Transverse colon (tissue), 4 donors: Measurements from ENCODE around the gene AFF1. TPM values are rescaled to one million over a fixed set of nuclear protein-coding genes. Genes with fewer than 3 reads are reported as not detected.
A peak's percentile ranks its signal among the peaks of the same experiment; 100 is the strongest.

ENCODE experiments used
- DNase-seq: peaks from one replicate; pipeline ENCODE4 v3.0.0-alpha.2; 2019
- H3K27ac ChIP-seq, 4 donors: fragments of 200-600 bp; sonication (generic); 2 replicates each; pipeline ENCODE4 v1.5.1; 2016 to 2018; ENCODE audit warnings: inconsistent platforms in 4 of 4
- H3K27me3 ChIP-seq: fragments of 200-600 bp; sonication (generic); 2 replicates; pipeline ENCODE4 v1.5.1; 2017; ENCODE audit warnings: inconsistent platforms
- H3K36me3 ChIP-seq, 4 donors: fragments of 200-600 bp; sonication (generic); 2 replicates each; pipeline ENCODE4 v1.5.1; 2017 to 2019; ENCODE audit warnings: inconsistent platforms in 4 of 4
- H3K4me1 ChIP-seq, 4 donors: fragments of 200-600 bp; sonication (generic); 2 replicates each; pipeline ENCODE4 v1.5.1; 2017 to 2020; ENCODE audit warnings: inconsistent platforms in 4 of 4
- H3K4me3 ChIP-seq, 4 donors: fragments of 200-600 bp; sonication (generic); 1 replicate in 1 of 4; 2 replicates in 3 of 4; pipeline versions ENCODE4 v1.5.1 to v1.6.1; 2017 to 2019; ENCODE audit warnings: inconsistent platforms in 4 of 4
- H3K9me3 ChIP-seq, 2 donors: fragments of 200-600 bp; sonication (generic); 2 replicates each; pipeline ENCODE4 v1.5.1; 2017 to 2019; ENCODE audit warnings: inconsistent platforms in 2 of 2
- EP300 ChIP-seq: sonication (generic); formaldehyde crosslinking; IDR thresholded peaks from one replicate; pipeline ENCODE4 v1.6.1; 2017; ENCODE audit warnings: antibody characterized with exemption, low read depth
- POLR2A ChIP-seq: fragments of 450-650 bp; IDR thresholded peaks from one replicate; pipeline ENCODE4 v1.6.1; 2016; ENCODE audit warnings: antibody characterized with exemption, mild to moderate bottlenecking, moderate library complexity
- POLR2AphosphoS5 ChIP-seq, 3 donors: sonication (generic); formaldehyde crosslinking; IDR thresholded peaks; one replicate each; pipeline ENCODE4 v1.6.1; 2016; ENCODE audit warnings: antibody characterized with exemption in 3 of 3
- WGBS, 2 donors: methylation state at CpG; one replicate each; pipeline ENCODE4 v1.1.5; 2018; ENCODE audit warnings: low coverage in 1 of 2; 5-methylcytosine and 5-hydroxymethylcytosine counted together
- in situ Hi-C, 4 donors: fragments of 200-750 bp; cut with MboI; loops; one replicate each; pipeline versions ENCODE4 v1.15.0 to v1.15.1; 2017; ENCODE audit warnings: low sequenced_read_pairs in 3 of 4, low pct_ligation_motif_present in 1 of 4, low pct_unique_long_range_greater_than_20kb in 1 of 4
- intact Hi-C: fragments of 100-400 bp; cut with DNase I; formaldehyde crosslinking; loops from one replicate; pipeline ENCODE4 v1.15.1; 2023; ENCODE audit warnings: low total_unique reads
- total RNA-seq, 4 donors: library from RNA; depleted of rRNA; stranded (reverse); fragments of >200 nt; gene quantifications; one replicate each; pipeline ENCODE4 v1.1.0, GENCODE V29; 2016
- TF ChIP-seq, protein P1 (sequence below), 5 experiments: fragments of 200-600 bp in 3 of 5; fragments of 450-650 bp in 2 of 5; sonication (generic) in 3 of 5; IDR thresholded peaks; 1 replicate in 2 of 5; 2 replicates in 3 of 5; pipeline ENCODE4 v1.5.1; 2016 to 2017; ENCODE audit warnings: antibody characterized with exemption in 5 of 5, inconsistent platforms in 3 of 5, mild to moderate bottlenecking in 2 of 5, moderate library complexity in 1 of 5

Gene AFF1
- total RNA-seq, 4 donors from 2014 or later: 77.1 to 151 (median 97.0) TPM

DNA sequence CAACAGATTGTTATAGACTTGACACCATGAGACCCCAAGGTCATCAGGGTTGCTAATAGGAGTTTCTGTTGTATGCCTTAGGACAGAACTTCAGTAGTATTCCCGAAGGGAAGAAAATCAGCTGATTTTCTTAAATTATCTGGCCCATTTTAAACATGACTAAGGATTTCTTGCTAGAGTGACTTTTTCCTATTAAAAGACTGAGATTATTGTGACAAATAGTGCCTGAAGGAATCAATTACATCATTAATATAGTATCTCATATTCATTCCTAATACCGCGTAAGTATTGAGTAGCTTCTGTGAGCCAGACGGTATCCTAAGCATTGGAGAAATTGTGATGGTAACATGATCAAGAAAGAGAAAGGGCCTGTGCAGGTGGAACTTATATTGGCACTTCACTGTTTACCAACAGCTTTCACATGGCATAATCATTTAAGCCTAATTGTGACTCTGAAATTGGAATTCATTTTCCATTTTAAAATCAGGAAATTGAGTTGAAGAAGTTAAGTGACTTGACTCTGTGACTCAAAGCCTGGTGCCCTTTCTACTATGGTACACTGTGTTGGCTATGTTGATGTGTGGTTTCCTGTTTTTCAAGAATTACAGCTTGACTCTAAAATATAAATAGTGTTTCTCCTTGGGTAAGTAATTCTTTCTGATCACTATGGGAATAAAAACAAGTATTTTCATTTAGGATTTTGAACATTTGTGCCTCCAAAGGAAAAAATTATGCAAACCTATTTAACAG is 4.1 kb downstream of the AFF1 start:
- no peaks in the 10 kb centered on the region for H3K9me3 ChIP-seq
- TF ChIP-seq POLR2AphosphoS5 (IDR thresholded peaks at IDR 0.05): no peak
- TF ChIP-seq POLR2A: no peak
- no peak for TF ChIP-seq EP300
- TF ChIP-seq, protein P1, sequence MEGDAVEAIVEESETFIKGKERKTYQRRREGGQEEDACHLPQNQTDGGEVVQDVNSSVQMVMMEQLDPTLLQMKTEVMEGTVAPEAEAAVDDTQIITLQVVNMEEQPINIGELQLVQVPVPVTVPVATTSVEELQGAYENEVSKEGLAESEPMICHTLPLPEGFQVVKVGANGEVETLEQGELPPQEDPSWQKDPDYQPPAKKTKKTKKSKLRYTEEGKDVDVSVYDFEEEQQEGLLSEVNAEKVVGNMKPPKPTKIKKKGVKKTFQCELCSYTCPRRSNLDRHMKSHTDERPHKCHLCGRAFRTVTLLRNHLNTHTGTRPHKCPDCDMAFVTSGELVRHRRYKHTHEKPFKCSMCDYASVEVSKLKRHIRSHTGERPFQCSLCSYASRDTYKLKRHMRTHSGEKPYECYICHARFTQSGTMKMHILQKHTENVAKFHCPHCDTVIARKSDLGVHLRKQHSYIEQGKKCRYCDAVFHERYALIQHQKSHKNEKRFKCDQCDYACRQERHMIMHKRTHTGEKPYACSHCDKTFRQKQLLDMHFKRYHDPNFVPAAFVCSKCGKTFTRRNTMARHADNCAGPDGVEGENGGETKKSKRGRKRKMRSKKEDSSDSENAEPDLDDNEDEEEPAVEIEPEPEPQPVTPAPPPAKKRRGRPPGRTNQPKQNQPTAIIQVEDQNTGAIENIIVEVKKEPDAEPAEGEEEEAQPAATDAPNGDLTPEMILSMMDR (IDR thresholded peaks at IDR 0.05): no peak
- DNase-seq: no peak
- H3K36me3 ChIP-seq: no peaks in the 10 kb centered on the region
- in situ Hi-C loops (loop anchor here in 2 of 4 donors (5.0 to 10.0 kb wide), 2 partner anchors 66 to 68 kb away; no protein-coding TSS in a partner anchor), intact Hi-C loops (loop anchor here (10.0 kb wide), 1 partner anchor 166 kb away; no protein-coding TSS in a partner anchor)
- peak overlapping the region in 1 of 4 donors; percentile 8 for H3K4me3 ChIP-seq
- peak overlapping the region; percentile 99 to 100 (median 99) for H3K27ac ChIP-seq
- H3K27me3 ChIP-seq: no peaks in the 10 kb centered on the region
- WGBS, 2 donors: 64 to 76% methylated on average over 4 of the region's 4 CpGs
- peaks cover 38 to 72% (median 68%) of the 10 kb centered on the region in 4 donors for H3K4me1 ChIP-seq

DNA sequence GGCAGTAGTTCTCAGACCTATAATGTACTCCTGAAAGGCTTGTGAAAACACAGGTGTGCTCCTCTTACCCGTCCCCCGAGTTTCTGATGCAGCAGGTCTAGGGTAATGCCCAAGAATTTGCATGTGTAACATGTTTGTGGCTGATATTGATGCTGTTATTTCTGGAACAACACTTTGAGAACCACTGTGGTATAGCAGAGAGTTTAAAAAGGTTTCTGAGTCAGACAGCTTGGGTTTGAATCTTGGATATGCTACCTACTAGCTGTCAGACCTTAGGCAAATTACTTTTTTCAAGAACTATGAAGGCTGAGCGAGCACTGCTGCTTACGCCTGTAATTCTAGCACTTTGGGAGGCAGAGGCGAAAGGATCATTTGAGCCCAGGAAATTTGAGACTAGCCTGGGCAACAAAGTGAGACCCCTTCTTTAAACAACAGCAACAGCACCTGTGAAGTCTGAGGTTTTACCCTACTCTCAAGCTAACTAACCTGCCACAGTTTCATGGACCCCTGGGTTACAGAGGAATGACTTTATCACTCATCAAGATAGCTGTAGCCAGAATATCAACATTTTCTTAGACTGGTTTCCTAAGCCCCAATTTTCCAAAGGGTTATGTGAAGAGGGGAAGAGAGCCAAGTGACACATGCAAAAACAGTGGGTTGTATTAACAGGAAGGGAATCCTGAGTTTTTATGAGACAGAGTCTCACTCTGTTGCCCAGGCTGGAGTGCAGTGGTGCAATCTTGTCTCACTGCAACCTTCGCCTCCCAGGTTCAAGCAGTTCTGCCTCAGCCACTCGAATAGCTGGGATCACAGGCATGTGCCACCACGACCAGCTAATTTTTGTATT is 5.1 kb downstream of the AFF1 start:
- intact Hi-C loops: loop anchor here (10.0 kb wide), 1 partner anchor 165 kb away; no protein-coding TSS in a partner anchor
- DNase-seq: peak; percentile 47
- Histone ChIP-seq H3K27ac (peak overlapping the region; percentile 99 to 100 (median 99)), H3K27me3 (no peaks in the 10 kb centered on the region), H3K4me1 (peaks cover 37 to 75% (median 67%) of the 10 kb centered on the region in 4 donors), H3K9me3 (no peaks in the 10 kb centered on the region), H3K4me3 (no peak overlapping the region), H3K36me3 (no peaks in the 10 kb centered on the region)
- WGBS, 2 donors: 57 to 77% methylated on average over 7 to 8 of the region's 8 CpGs
- TF ChIP-seq EP300: no peak
- TF ChIP-seq POLR2AphosphoS5 (IDR thresholded peaks at IDR 0.05): no peak
- no peak for TF ChIP-seq POLR2A
- TF ChIP-seq, protein P1 (IDR thresholded peaks at IDR 0.05): no peak
- in situ Hi-C loops: loop anchor here in 2 of 4 donors (5.0 to 10.0 kb wide), 2 partner anchors 65 to 67 kb away; no protein-coding TSS in a partner anchor

DNA sequence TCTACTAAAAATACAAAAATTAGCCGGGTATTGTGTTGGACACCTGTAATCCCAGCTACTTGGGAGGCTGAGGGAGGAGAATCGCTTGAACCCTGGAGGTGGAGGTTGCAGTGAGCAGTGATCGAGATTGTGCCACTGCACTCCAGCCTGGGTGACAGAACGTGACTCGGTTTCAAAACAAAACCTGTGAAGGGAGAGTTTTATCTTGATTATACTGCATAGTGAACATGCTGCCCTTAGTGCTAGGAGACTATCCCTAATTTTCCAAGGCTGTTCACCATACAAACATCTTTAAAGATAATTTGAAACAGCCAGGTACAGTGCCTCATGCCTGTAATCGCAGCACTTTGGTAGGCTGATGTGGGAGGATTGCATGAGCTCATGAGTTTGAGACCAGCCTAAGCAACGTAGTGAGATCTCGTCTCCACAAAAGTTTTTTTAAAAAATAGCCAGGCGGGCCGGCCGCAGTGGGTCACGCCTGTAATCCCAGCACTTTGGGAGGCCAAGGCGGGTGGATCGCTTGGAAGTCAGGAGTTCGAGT is 6.2 kb downstream of the AFF1 start:
- no peaks in the 10 kb centered on the region for H3K27me3 ChIP-seq
- intact Hi-C loops (no loop called here), in situ Hi-C loops (no loop called here)
- TF ChIP-seq, protein P1 (IDR thresholded peaks at IDR 0.05): no peak
- no peak for TF ChIP-seq EP300
- TF ChIP-seq POLR2AphosphoS5 (IDR thresholded peaks at IDR 0.05): no peak
- TF ChIP-seq POLR2A: no peak
- no peaks in the 10 kb centered on the region for H3K36me3 ChIP-seq
- DNase-seq: no peak
- H3K4me1 ChIP-seq: peaks cover 37 to 82% (median 67%) of the 10 kb centered on the region in 4 donors
- WGBS, 2 donors: 95% methylated on average over 15 of the region's 15 CpGs; no CpG with 5 or more reads in 1 of the 2 donors
- no peaks in the 10 kb centered on the region for H3K9me3 ChIP-seq
- H3K27ac ChIP-seq: peak overlapping the region in 2 of 4 donors; percentile 99
- H3K4me3 ChIP-seq: no peak overlapping the region
